Measurements from ENCODE around the gene STRADA. TPM values are rescaled to one million over a fixed set of nuclear protein-coding genes. Genes with fewer than 3 reads are reported as not detected.
A peak's percentile ranks its signal among the peaks of the same experiment; 100 is the strongest.

STRADA gene
- total and polyA plus RNA-seq, 2 experiments from 2014 or later = 18.0 to 28.8 TPM

DNA sequence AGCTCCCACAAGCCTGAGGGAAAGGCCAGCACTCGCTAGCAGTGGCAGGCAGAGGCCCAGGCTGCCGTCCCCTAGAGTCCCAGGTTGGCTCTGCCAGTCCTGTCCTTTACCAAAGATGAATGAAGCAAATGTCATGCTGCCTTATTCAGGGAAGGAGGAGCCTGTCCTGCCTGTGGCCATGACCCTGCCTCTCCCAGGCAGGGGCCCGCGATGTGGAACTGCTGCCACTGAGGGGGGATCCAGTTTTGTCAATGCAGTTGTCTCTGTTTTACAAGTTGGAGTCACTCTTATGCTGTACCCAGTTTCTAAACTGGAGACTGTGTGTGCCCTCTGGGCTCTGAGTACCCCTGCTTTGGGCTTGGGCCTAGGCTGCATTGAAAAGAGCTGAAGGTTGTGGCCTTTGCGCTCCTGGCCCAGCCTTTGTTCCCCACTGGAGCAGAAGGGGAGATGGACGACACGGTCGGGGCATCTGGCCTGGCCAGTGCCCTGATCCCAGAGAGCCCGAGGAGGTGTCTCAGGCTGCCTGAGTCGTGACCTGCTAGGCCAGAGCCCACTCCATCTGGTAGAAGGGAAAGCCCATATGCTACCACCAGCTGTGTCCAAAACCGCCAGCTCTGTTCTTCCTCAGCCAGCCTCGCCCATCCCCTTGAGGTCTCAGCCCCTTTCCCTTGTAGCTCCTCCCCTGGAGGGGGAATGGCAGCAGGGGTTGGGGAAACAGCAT, 47.2 kb downstream of the STRADA start:
- ATAC-seq (peak; percentile 14), DNase-seq (ENCODE audit: low spot score) (peak; percentile 64)
- no peak overlapping the region for H2AFZ ChIP-seq
- Mint-ChIP-seq H3K4me3 (no peak overlapping the region), H3K4me1 (peaks cover 37% of the 10 kb centered on the region; the same call in 2 of the 3 replicates), H3K36me3 (ENCODE audit: low read depth) (peaks cover 30% of the 10 kb centered on the region), H3K27me3 (ENCODE audit: insufficient read depth, low read depth, poor library complexity) (peaks cover 16% of the 10 kb centered on the region), H3K9me3 (no peaks in the 10 kb centered on the region; the same call in 2 of the 3 replicates), H3K27ac (no peak overlapping the region)
- H3K79me2 ChIP-seq (replicated peaks; ENCODE audit: insufficient read depth) = no peaks in the 10 kb centered on the region
- TF ChIP-seq, protein P1, sequence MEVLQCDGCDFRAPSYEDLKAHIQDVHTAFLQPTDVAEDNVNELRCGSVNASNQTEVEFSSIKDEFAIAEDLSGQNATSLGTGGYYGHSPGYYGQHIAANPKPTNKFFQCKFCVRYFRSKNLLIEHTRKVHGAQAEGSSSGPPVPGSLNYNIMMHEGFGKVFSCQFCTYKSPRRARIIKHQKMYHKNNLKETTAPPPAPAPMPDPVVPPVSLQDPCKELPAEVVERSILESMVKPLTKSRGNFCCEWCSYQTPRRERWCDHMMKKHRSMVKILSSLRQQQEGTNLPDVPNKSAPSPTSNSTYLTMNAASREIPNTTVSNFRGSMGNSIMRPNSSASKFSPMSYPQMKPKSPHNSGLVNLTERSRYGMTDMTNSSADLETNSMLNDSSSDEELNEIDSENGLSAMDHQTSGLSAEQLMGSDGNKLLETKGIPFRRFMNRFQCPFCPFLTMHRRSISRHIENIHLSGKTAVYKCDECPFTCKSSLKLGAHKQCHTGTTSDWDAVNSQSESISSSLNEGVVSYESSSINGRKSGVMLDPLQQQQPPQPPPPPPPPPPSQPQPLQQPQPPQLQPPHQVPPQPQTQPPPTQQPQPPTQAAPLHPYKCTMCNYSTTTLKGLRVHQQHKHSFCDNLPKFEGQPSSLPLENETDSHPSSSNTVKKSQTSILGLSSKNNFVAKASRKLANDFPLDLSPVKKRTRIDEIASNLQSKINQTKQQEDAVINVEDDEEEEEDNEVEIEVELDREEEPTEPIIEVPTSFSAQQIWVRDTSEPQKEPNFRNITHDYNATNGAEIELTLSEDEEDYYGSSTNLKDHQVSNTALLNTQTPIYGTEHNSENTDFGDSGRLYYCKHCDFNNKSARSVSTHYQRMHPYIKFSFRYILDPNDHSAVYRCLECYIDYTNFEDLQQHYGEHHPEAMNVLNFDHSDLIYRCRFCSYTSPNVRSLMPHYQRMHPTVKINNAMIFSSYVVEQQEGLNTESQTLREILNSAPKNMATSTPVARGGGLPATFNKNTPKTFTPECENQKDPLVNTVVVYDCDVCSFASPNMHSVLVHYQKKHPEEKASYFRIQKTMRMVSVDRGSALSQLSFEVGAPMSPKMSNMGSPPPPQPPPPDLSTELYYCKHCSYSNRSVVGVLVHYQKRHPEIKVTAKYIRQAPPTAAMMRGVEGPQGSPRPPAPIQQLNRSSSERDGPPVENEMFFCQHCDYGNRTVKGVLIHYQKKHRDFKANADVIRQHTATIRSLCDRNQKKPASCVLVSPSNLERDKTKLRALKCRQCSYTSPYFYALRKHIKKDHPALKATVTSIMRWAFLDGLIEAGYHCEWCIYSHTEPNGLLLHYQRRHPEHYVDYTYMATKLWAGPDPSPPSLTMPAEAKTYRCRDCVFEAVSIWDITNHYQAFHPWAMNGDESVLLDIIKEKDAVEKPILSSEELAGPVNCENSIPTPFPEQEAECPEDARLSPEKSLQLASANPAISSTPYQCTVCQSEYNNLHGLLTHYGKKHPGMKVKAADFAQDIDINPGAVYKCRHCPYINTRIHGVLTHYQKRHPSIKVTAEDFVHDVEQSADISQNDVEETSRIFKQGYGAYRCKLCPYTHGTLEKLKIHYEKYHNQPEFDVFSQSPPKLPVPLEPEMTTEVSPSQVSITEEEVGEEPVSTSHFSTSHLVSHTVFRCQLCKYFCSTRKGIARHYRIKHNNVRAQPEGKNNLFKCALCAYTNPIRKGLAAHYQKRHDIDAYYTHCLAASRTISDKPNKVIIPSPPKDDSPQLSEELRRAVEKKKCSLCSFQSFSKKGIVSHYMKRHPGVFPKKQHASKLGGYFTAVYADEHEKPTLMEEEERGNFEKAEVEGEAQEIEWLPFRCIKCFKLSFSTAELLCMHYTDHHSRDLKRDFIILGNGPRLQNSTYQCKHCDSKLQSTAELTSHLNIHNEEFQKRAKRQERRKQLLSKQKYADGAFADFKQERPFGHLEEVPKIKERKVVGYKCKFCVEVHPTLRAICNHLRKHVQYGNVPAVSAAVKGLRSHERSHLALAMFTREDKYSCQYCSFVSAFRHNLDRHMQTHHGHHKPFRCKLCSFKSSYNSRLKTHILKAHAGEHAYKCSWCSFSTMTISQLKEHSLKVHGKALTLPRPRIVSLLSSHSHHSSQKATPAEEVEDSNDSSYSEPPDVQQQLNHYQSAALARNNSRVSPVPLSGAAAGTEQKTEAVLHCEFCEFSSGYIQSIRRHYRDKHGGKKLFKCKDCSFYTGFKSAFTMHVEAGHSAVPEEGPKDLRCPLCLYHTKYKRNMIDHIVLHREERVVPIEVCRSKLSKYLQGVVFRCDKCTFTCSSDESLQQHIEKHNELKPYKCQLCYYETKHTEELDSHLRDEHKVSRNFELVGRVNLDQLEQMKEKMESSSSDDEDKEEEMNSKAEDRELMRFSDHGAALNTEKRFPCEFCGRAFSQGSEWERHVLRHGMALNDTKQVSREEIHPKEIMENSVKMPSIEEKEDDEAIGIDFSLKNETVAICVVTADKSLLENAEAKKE (CRISPR knock-in tag; IDR thresholded peaks at IDR 0.05) = no peak
- no peak for TF ChIP-seq CREB1 (CRISPR knock-in tag; IDR thresholded peaks at IDR 0.05; ENCODE audit: low read depth)
- TF ChIP-seq, protein P2, sequence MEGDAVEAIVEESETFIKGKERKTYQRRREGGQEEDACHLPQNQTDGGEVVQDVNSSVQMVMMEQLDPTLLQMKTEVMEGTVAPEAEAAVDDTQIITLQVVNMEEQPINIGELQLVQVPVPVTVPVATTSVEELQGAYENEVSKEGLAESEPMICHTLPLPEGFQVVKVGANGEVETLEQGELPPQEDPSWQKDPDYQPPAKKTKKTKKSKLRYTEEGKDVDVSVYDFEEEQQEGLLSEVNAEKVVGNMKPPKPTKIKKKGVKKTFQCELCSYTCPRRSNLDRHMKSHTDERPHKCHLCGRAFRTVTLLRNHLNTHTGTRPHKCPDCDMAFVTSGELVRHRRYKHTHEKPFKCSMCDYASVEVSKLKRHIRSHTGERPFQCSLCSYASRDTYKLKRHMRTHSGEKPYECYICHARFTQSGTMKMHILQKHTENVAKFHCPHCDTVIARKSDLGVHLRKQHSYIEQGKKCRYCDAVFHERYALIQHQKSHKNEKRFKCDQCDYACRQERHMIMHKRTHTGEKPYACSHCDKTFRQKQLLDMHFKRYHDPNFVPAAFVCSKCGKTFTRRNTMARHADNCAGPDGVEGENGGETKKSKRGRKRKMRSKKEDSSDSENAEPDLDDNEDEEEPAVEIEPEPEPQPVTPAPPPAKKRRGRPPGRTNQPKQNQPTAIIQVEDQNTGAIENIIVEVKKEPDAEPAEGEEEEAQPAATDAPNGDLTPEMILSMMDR (conservative IDR thresholded peaks at IDR 0.05; ENCODE audit: low read depth in 2 of 2) = no peak
- no peak for TF ChIP-seq JUNB (IDR thresholded peaks at IDR 0.05; ENCODE audit: unreplicated experiment)
- no peak for TF ChIP-seq ZNF331 (CRISPR knock-in tag; IDR thresholded peaks at IDR 0.05; ENCODE audit: low read depth)
- TF ChIP-seq EZH2 (IDR thresholded peaks at IDR 0.05; ENCODE audit: low read depth, unreplicated experiment) = no peak
- no peak for TF ChIP-seq POLR2AphosphoS5 (IDR thresholded peaks at IDR 0.05; ENCODE audit: low read depth)
- TF ChIP-seq NANOG (IDR thresholded peaks at IDR 0.05; ENCODE audit: borderline replicate concordance) = no peak
- TF ChIP-seq ZNF114 (CRISPR knock-in tag; IDR thresholded peaks at IDR 0.05) = no peak
- TF ChIP-seq STAT1 (IDR thresholded peaks at IDR 0.05; ENCODE audit: unreplicated experiment) = no peak
- peaks cover 17% of the 10 kb centered on the region; the same call in 1 of the 2 replicates for H3K4me1 ChIP-seq (ENCODE audit: insufficient read depth)
- H3K4me2 ChIP-seq = no peak overlapping the region
- H3K9me2 ChIP-seq (ENCODE audit: insufficient read depth) = no peaks in the 10 kb centered on the region
- peaks cover 17% of the 10 kb centered on the region for H3F3A ChIP-seq (replicated peaks; ENCODE audit: low read depth)
- H3K27me3 ChIP-seq (ENCODE audit: insufficient read depth) = no peaks in the 10 kb centered on the region
- H3K36me3 ChIP-seq (ENCODE audit: insufficient read depth) = no peaks in the 10 kb centered on the region
- H3K4me3 ChIP-seq = no peak overlapping the region
- no peak overlapping the region for H3K27ac ChIP-seq (ENCODE audit: low read depth)
- H4K20me1 ChIP-seq (replicated peaks; ENCODE audit: insufficient read depth) = no peaks in the 10 kb centered on the region
